HPDE6-E6E7 (cell line): ENCODE results near the gene BLVRA.
"Not testable (repeated sequence)": the region's sequence is repeated elsewhere in the genome, so short reads cannot be mapped to it uniquely, and the experiment has no call there.

Experiments
- DNase-seq: peaks from one replicate; pipeline ENCODE4 v3.0.0; 2011; ENCODE audit warnings: missing footprints; ENCODE audit errors: extremely low spot score

Gene BLVRA

GRCh38 chr7:43769791-43770465, 11.4 kb downstream of the BLVRA start:
- no peak for DNase-seq

- DNase-seq: no peak
These were observed 12.6 kb downstream of the BLVRA start for GRCh38 chr7:43771128-43771527.

DNA sequence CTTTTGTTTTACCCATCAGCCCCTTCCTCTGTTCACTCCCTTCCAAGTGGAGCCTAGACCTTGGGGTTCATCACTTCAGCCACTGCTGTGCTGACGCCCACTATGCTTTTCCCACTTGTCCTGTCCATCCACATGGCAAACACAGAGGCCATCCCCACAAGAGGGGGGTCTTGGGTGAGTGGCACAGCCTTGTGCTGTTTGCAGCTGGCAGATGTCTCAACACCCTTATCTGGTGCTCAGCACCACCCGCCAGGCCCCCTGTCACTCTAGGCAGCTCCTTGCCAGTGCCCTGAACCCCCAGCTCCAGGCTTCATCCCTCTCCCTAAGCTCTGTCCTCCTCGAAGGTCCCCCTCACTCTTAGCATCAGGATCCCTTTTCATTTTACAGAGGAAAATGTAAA, 13.1 kb downstream of the BLVRA start:
- DNase-seq: no peak

GRCh38 chr7:43773268-43773667, 14.8 kb downstream of the BLVRA start:
- not testable (repeated sequence) for DNase-seq

DNA sequence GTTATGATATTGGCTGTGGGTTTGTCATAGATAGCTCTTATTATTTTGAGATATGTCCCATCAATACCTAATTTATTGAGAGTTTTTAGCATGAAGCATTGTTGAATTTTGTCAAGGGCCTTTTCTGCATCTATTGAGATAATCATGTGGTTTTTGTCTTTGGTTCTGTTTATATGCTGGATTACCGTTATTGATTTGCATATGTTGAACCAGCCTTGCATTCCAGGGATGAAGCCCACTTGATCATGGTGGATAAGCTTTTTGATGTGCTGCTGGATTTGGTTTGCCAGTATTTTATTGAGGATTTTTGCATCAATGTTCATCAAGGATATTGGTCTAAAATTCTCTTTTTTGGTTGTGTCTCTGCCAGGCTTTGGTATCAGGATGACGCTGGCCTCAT, 16.8 kb downstream of the BLVRA start:
- DNase-seq: not testable (repeated sequence)

- DNase-seq: not testable (repeated sequence)
These were observed 20.0 kb downstream of the BLVRA start for GRCh38 chr7:43778293-43779044.

GRCh38 chr7:43779045-43779812, 20.7 kb downstream of the BLVRA start:
- no peak for DNase-seq

DNA sequence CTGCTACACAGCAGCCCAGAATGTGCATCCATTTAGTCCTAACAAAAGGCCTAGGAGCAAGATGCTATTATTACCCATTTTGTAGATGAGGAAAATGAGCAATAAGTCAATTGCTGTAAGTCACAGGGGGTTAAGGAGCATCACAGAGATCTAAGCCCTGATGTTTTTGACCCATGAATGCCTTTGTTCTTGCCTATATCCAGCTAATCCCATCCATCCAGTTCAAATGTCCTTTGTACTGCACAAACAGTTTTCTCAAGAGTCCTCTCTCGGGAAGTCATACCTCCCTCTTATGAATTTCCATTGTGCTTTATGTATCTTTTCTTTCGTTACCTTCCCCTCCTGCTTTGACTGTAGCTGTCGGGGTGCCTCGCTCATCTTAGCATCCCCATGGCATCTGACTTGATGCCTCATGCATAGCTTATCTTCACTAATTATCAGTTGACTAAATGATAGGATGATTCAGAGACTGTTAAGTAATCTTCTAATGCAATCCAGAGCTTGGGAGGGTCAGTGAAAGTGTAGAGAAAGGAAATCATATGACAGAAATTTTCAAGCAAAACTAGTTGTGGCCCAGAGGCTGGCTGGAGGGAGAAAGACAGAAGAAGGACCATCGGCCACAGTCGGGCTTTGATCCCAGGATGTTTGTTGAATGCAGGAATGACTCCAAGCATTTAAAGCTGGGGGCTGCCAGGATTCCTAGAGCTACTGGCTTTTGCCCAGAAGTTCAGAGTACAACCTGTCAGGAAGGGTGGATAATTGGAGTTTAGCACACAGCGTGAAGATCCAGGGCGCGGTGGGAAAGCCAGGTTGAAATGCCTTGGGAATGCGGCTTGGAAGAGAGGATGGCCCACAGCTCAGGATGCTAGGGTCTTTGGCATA, 23.5 kb downstream of the BLVRA start:
- no peak for DNase-seq

DNA sequence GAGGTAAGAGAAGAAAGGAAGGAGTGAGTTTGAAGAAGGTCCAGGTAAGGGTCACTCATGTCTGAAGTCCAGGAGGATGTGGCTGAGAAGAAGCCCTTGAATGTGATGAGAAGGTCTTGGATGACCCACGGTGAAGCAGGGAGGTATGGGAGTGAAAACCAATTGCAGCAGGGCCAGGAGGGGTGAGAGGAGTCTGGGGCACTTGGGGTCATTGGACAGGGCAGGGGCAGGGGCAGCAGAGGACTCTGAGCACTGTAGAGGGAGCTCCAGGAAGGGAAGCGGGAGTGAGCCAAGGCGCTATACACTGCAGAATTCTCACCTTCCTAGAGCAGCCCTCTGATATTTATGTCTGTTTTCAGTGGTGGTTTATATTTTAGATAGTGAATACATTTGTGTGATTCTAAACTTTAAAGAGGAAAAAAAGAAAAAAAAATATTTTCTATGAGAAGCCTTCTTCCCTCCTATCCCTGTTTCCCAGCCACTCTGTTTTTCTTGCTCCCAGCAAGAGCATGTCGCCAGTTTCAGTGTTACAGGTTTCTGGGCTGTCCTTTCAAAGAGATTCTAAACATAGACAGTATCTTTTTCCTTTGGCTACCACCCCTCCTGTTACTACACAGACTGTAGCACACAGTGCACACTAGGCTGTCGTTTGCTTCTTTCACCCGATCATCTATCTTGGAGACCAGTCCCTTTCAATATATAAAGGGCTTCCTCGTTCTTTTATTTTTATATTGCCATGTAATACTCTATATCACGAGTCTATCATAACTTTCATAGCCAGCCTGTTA, 24.5 kb downstream of the BLVRA start:
- no peak for DNase-seq

DNA sequence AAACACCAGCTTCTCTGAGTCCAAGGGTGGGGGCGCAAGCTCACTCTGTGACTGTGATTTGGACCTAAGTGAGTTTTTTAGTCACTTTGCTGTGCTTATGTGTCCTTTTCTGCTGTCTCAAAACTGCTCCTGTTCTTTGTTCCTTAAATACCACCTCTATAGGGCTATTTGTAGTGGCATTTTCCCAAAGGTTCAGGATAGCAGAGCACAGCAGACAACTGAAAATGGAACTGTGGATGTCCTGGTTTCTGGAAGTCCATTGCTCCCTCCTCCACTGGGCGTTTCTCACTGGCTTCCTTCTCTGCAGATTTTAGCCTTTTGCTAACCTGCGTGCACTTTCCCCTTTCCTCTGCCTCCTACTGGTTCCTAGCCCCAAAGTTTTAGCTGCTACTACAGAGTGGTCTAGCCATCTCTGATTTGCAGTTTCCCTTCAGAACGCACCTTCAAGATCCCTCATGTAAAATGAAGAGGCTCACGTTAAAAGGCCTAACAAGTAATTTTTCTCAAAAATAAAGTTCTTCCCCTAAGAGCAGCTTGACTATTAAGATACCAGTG, 25.6 kb downstream of the BLVRA start:
- DNase-seq: no peak

DNA sequence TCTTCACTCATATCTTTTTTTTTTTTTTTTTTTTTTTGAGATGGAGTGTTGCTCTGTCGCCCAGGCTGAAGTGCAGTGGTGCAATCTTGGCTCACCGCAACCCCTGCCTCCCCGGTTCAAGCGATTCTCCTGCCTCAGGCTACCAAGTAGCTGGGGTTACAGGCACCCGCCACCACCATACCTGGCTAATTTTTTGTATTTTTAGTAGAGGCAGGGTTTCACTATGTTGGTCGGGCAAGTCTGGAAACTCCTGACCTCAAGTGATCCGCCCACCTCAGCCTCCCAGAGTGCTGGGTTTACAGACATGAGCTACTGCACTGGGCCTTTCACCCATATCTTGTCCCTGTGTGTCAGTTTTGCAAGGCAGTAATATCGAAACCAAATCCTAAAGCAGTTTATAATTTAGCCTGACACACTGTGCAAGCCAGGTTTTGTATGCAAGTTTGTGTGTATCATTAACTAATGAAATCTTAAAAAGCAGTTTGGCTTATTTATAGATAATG, 26.2 kb downstream of the BLVRA start:
- not testable (repeated sequence) for DNase-seq

GRCh38 chr7:43785420-43785819, 26.9 kb downstream of the BLVRA start:
- peak; percentile 63 for DNase-seq

- DNase-seq: no peak
These were observed 29.3 kb downstream of the BLVRA start for GRCh38 chr7:43787771-43788170.

GRCh38 chr7:43790006-43790405, 31.5 kb downstream of the BLVRA start:
- DNase-seq: no peak

DNA sequence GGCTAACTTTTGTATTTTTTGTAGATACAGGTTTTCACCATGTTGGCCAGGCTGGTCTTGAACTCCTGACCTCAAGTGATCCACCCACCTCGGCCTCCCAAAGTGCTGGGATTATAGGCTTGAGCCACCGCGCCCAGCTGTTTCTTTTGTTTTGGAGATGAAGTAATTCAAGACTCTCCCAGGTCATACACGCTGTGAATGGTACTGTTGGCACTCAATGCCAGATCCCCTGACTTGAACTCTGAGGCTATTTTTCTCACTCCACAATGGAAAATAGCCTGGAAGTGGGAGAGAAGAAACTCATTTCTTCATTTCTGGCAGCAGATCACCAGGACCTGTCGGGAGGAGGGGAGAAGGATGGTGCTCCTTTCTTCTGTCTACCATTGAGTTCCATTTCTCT, 32.4 kb downstream of the BLVRA start:
- DNase-seq: no peak

GRCh38 chr7:43791665-43792064, 33.2 kb downstream of the BLVRA start:
- DNase-seq: no peak

- no peak for DNase-seq
These were observed 34.1 kb downstream of the BLVRA start for GRCh38 chr7:43792471-43793150.

- no peak for DNase-seq
These were observed 41.1 kb downstream of the BLVRA start for GRCh38 chr7:43799605-43800004.

DNA sequence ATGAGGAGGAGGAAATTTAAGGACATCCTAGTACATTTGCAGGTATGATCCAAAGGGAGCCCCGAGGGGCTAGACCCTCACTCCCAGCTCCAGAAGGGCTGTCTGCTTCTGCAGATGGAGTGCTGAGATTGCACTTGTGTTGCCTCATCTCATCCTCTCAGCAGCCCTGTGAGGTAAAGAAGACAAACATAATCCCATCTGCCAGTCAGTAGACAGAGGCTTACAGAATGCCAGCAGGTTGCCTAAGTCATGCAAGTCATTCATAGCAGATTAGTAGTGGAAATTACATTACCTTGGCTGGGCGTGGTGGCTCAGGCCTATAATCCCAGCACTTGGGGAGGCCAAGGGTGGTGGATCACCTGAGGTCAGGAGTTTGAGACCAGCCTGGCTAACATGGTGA, 45.4 kb downstream of the BLVRA start:
- DNase-seq: no peak

DNA sequence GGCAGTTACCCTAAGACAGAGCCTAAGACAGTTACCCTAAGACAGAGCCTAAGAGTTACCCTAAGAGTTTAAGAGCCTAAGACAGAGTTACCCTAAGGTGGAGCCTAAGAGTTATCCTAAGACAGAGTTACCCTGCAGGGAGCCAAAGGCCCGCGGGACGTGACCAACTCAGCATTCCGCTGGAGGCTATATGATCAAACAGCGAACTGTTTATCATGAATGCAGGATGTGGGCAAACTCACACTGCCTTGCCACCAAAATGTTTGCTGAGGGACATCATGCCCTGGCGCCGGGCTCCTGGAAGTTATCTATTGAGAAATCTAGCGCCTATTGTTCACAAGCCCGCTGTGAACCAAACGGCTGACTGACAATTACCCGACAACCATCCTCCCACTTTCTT, 49.9 kb downstream of the BLVRA start:
- DNase-seq: no peak
